Endothelial cell of umbilical vein (primary cell): Measurements from ENCODE around the gene PLXND1. TPM values are rescaled to one million over a fixed set of nuclear protein-coding genes. Genes with fewer than 3 reads are reported as not detected.

Source experiments
- BruUV-seq: library from RNA; stranded (reverse); fragments of 400-500 nt; replicated peaks from 2 replicates; lab custom pipeline; 2021; lab: Mats Ljungman, UMichigan
- CTCF ChIA-PET: fragments of 300-600, 350-600 bp; sonication (Branson Sonifier 250); formaldehyde crosslinking; loops from one replicate; lab custom pipeline; 2021; ENCODE audit warnings: antibody characterized with exemption, inconsistent platforms; lab: Charles Lee
- POLR2A ChIA-PET: fragments of 300-600, 350-600 bp; sonication (Branson Sonifier 250); formaldehyde crosslinking; loops from one replicate; lab custom pipeline; 2021; ENCODE audit warnings: antibody characterized with exemption, inconsistent platforms; lab: Charles Lee
- DNase-seq: peaks from one replicate; pipeline ENCODE4 v3.0.0-alpha.2; 2011; ENCODE audit warnings: low read depth, low spot score
- FAIRE-seq: peaks from 2 replicates; lab custom pipeline; 2011; peaks lifted over from hg19 to GRCh38; lab: Jason Lieb, UNC
- H2AFZ ChIP-seq: 2 replicates; pipeline ENCODE4 v1.6.0; 2012; ENCODE audit warnings: low read depth, low read length, control low read depth, inconsistent platforms
- H3K27ac ChIP-seq: 2 replicates; pipeline ENCODE4 v1.5.1; 2011; ENCODE audit warnings: low read depth, mild to moderate bottlenecking, control low read depth, low read length, moderate library complexity; ENCODE audit not compliant: insufficient read depth
- H3K27me3 ChIP-seq, 2 experiments: 2 replicates each; pipeline versions ENCODE4 v1.6.0 to v1.6.1; 2011; ENCODE audit warnings: low read length in 2 of 2, mixed read lengths in 1 of 2; ENCODE audit not compliant: control insufficient read depth in 2 of 2, insufficient read depth in 2 of 2
- H3K36me3 ChIP-seq, 2 experiments: 2 replicates in 1 of 2; 3 replicates in 1 of 2; pipeline ENCODE4 v1.5.1; 2011; ENCODE audit warnings: low read length in 2 of 2, mild to moderate bottlenecking in 1 of 2, moderate library complexity in 1 of 2; ENCODE audit not compliant: control insufficient read depth in 2 of 2, insufficient read depth in 2 of 2; ENCODE audit errors: extremely low read depth in 1 of 2
- H3K4me1 ChIP-seq: 3 replicates; pipeline ENCODE4 v1.5.1; 2011; ENCODE audit warnings: mild to moderate bottlenecking, low read length; ENCODE audit not compliant: control insufficient read depth, insufficient read depth; ENCODE audit errors: extremely low read depth
- H3K4me2 ChIP-seq: 2 replicates; pipeline ENCODE4 v1.6.1; 2011; ENCODE audit warnings: low read length, control low read depth, mixed read lengths; ENCODE audit not compliant: insufficient read depth
- H3K4me3 ChIP-seq, 3 experiments: fragments of 200-600 bp in 1 of 3; sonication (generic), shearing (Covaris generic) in 1 of 3; replicated peaks in 1 of 3; 2 replicates each; pipeline ENCODE4 v1.5.1; 2011 to 2016; ENCODE audit warnings: control low read depth in 3 of 3, low read length in 3 of 3, mild to moderate bottlenecking in 2 of 3, inconsistent platforms in 1 of 3, low read depth in 1 of 3, moderate library complexity in 1 of 3; ENCODE audit not compliant: insufficient read depth in 1 of 3
- H3K79me2 ChIP-seq: 2 replicates; pipeline ENCODE4 v1.6.0; 2012; ENCODE audit warnings: low read length, inconsistent platforms; ENCODE audit not compliant: control insufficient read depth, insufficient read depth
- H3K9ac ChIP-seq: replicated peaks from 2 replicates; pipeline ENCODE3; 2011; ENCODE audit warnings: low read length, control low read depth; ENCODE audit not compliant: insufficient read depth; ENCODE audit errors: extremely low read depth
- H3K9me1 ChIP-seq: replicated peaks from 3 replicates; pipeline ENCODE4 v1.6.0; 2011; ENCODE audit warnings: mild to moderate bottlenecking, low read length; ENCODE audit not compliant: control insufficient read depth, insufficient read depth; ENCODE audit errors: extremely low read depth
- H3K9me3 ChIP-seq: replicated peaks from 2 replicates; pipeline ENCODE4 v1.5.1; 2012; ENCODE audit warnings: low read length, inconsistent platforms; ENCODE audit not compliant: control insufficient read depth, insufficient read depth
- H4K20me1 ChIP-seq: replicated peaks from 2 replicates; pipeline ENCODE3; 2011; ENCODE audit warnings: mild to moderate bottlenecking, low read length; ENCODE audit not compliant: control insufficient read depth, insufficient read depth; ENCODE audit errors: extremely low read depth
- CTCF ChIP-seq, 2 donors: IDR thresholded peaks; 1 replicate in 1 of 2; 2 replicates in 1 of 2; pipeline ENCODE4 v1.5.1; 2011; ENCODE audit warnings: low read length in 2 of 2, mild to moderate bottlenecking in 2 of 2, moderate library complexity in 2 of 2, control low read depth in 1 of 2, inconsistent platforms in 1 of 2, low read depth in 1 of 2; ENCODE audit not compliant: insufficient read depth in 1 of 2; ENCODE audit errors: extremely low read depth in 1 of 2
- EZH2 ChIP-seq: IDR thresholded peaks from 2 replicates; pipeline ENCODE4 v1.6.1; 2012; ENCODE audit warnings: borderline replicate concordance, low read depth, mild to moderate bottlenecking, moderate library complexity, low read length, inconsistent platforms; ENCODE audit not compliant: severe bottlenecking
- MAX ChIP-seq: IDR thresholded peaks from 2 replicates; pipeline ENCODE4 v1.6.1; 2011; ENCODE audit not compliant: insufficient read depth, insufficient read length
- MYC ChIP-seq: IDR thresholded peaks from one replicate; pipeline ENCODE4 v1.6.1; 2011; ENCODE audit warnings: mild to moderate bottlenecking, low read depth, low read length
- POLR2A ChIP-seq: IDR thresholded peaks from 2 replicates; pipeline ENCODE4 v1.6.1; 2012; ENCODE audit warnings: low read depth, mild to moderate bottlenecking, control low read depth, low read length
- POLR2AphosphoS5 ChIP-seq: IDR thresholded peaks from 2 replicates; pipeline ENCODE4 v1.6.1; 2012; ENCODE audit warnings: low read depth, mild to moderate bottlenecking, control low read depth, low read length, moderate library complexity; ENCODE audit not compliant: insufficient read depth
- dilution Hi-C: fragments of 300-500 bp; cut with MboI; formaldehyde crosslinking; loops from one replicate; pipeline ENCODE4 v1.15.0; 2019; ENCODE audit warnings: low sequenced_read_pairs; ENCODE audit not compliant: extremely low pct_ligation_motif_present
- intact Hi-C: fragments of 100-400 bp; cut with micrococcal nuclease; formaldehyde crosslinking; loops from one replicate; pipeline ENCODE4 v1.10.0; 2022
- polyA plus RNA-seq, 4 experiments: library from polyadenylated mRNA; depleted of rRNA in 3 of 4; stranded (reverse) in 3 of 4; unstranded in 1 of 4; fragments of >200 nt; gene quantifications; 2 replicates each; pipeline versions ENCODE4 v1.2.1 to v1.2.3, GENCODE V29; 2011 to 2012; ENCODE audit warnings: missing spikeins in 1 of 4
- total RNA-seq: library from RNA; stranded (reverse); gene quantifications from 2 replicates; pipeline ENCODE4 v1.2.3, GENCODE V29; 2021

The PLXND1 gene
- total and polyA plus RNA-seq, 2 donors (not counting 3 experiments of a cell fraction or from before 2014, with no cell fraction given), result 300 to 834 TPM

- ChIA-PET CTCF (interaction anchor here (1.0 to 2.0 kb wide), 4 partner anchors 9 to 77 kb away, joined by 3 to 6 read pairs (median 3); no protein-coding TSS in a partner anchor), POLR2A (no interaction called here)
- intact Hi-C loops, result no loop called here
- H3K36me3 ChIP-seq, result peaks cover 43 to 77% of the 10 kb centered on the region in 2 experiments
- no peak overlapping the region for H3K9ac ChIP-seq
- FAIRE-seq, result no peak
- no peaks in the 10 kb centered on the region for H3K27me3 ChIP-seq
- no peak overlapping the region for H3K27ac ChIP-seq
- no peaks in the 10 kb centered on the region for H4K20me1 ChIP-seq
- TF ChIP-seq POLR2A (peak; percentile 46), CTCF (IDR thresholded peaks at IDR 0.05; ENCODE audit: extremely low read depth in 1 of 2, insufficient read depth in 1 of 2, low read depth in 1 of 2, low read length in 2 of 2) (no peak), MAX (no peak), MYC (no peak), EZH2 (no peak), POLR2AphosphoS5 (no peak)
- peaks cover 4% of the 10 kb centered on the region for H3K4me1 ChIP-seq
- H3K79me2 ChIP-seq, result no peaks in the 10 kb centered on the region
- no peak for DNase-seq
- no peak overlapping the region for H3K4me3 ChIP-seq
- dilution Hi-C loops, result no loop called here
- BruUV-seq, result no TSS peak
- no peak overlapping the region for H2AFZ ChIP-seq
- H3K9me3 ChIP-seq, result no peaks in the 10 kb centered on the region
- no peaks in the 10 kb centered on the region for H3K9me1 ChIP-seq
- H3K4me2 ChIP-seq, result no peak overlapping the region
Observed at GRCh38 chr3:129567176-129567705, 39.2 kb downstream of the PLXND1 start.
